ENCODE results near the gene PTPN11.

Gene PTPN11

GRCh38 chr12:112540021-112540420 lies 121.3 kb downstream of the PTPN11 start:
- no peak overlapping the region for H3K4me3 ChIP-seq
- no peak overlapping the region for H3K9ac ChIP-seq
- H3K4me2 ChIP-seq: peak overlapping the region; percentile 10 to 71 (median 56); a peak in 19 of 22 replicates
- no peak for TF ChIP-seq Cebpa-rat (IDR thresholded peaks at IDR 0.05)
- no peaks in the 10 kb centered on the region for H4K20me1 ChIP-seq
- H3K36me3 ChIP-seq: no peaks in the 10 kb centered on the region
- H3K27ac ChIP-seq: no peak overlapping the region
- H3K27me3 ChIP-seq: no peaks in the 10 kb centered on the region
- peaks cover 18 to 31% (median 28%) of the 10 kb centered on the region in 10 experiments for H3K4me1 ChIP-seq
- peaks cover 0 to 10% (median 0%) of the 10 kb centered on the region in 11 experiments; a peak in 3 of 22 replicates for H3K9me3 ChIP-seq (replicated peaks in 1 of 11)

DNA sequence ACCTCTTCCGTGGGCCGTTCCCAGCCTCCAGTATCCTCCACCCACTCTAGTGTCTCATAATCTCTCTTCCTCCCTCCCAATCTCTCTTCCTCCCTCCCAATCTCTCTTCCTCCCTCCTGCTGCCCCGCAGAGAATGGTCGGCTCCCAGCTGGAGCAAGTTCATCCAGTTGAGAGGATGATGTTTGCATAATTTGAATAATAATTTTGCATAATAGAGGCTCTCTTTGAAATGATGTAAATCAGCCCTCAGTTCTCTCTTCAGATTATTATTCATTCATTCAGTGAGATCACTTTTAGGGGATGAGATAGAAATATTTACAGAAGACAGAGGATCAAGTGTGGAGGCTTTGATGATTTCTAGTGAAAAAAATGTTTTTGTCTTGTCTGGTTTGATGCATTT lies 125.0 kb downstream of the PTPN11 start:
- no peak overlapping the region for H3K4me3 ChIP-seq
- H3K36me3 ChIP-seq: no peaks in the 10 kb centered on the region
- H3K27me3 ChIP-seq: no peaks in the 10 kb centered on the region
- H3K27ac ChIP-seq: no peak overlapping the region
- H3K4me2 ChIP-seq: no peak overlapping the region
- H4K20me1 ChIP-seq: no peaks in the 10 kb centered on the region
- H3K9me3 ChIP-seq (replicated peaks in 1 of 11): peaks cover 0 to 10% (median 0%) of the 10 kb centered on the region in 11 experiments; a peak in 3 of 22 replicates
- H3K9ac ChIP-seq: no peak overlapping the region
- H3K4me1 ChIP-seq: peaks cover 8 to 22% (median 14%) of the 10 kb centered on the region in 10 experiments
- no peak for TF ChIP-seq Cebpa-rat (IDR thresholded peaks at IDR 0.05)

- H3K9me3 ChIP-seq (replicated peaks in 1 of 11): peaks cover 0 to 10% (median 0%) of the 10 kb centered on the region in 11 experiments; a peak in 4 of 22 replicates
- H3K4me3 ChIP-seq: no peak overlapping the region
- no peak overlapping the region for H3K9ac ChIP-seq
- no peak for TF ChIP-seq Cebpa-rat (IDR thresholded peaks at IDR 0.05)
- no peaks in the 10 kb centered on the region for H4K20me1 ChIP-seq
- peaks cover 0 to 8% (median 2%) of the 10 kb centered on the region in 10 experiments; a peak in 3 of 20 replicates for H3K4me1 ChIP-seq
- H3K27ac ChIP-seq: no peak overlapping the region
- no peaks in the 10 kb centered on the region for H3K36me3 ChIP-seq
- no peak overlapping the region for H3K4me2 ChIP-seq
- no peaks in the 10 kb centered on the region for H3K27me3 ChIP-seq
These were observed 127.6 kb downstream of the PTPN11 start for GRCh38 chr12:112546339-112546738.

DNA sequence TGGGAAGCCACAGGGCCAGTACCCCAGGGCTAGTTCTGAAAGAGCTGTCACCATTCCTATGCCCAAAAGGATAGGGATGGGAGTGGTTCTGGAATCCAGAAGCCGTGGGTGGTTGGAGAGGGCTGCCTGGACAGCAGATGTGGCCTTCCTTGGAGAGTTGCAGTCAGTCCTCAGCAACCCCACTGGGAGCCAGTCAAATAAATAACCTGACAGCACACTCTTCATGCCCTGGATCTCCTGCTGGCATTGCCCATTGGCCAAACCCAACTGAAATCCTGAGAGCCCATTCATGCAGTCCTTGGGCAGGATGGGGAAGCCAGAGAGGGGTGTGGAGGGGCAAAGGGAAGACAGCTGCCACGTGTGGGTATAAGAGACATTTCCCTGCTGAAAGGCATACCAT lies 128.2 kb downstream of the PTPN11 start:
- H3K36me3 ChIP-seq: no peaks in the 10 kb centered on the region
- TF ChIP-seq Cebpa-rat (IDR thresholded peaks at IDR 0.05): no peak
- H3K4me3 ChIP-seq: no peak overlapping the region
- H4K20me1 ChIP-seq: no peaks in the 10 kb centered on the region
- H3K27me3 ChIP-seq: no peaks in the 10 kb centered on the region
- peaks cover 0 to 4% (median 0%) of the 10 kb centered on the region in 11 experiments; a peak in 2 of 22 replicates for H3K9me3 ChIP-seq (replicated peaks in 1 of 11)
- no peak overlapping the region for H3K9ac ChIP-seq
- no peak overlapping the region for H3K4me2 ChIP-seq
- H3K4me1 ChIP-seq: peaks cover 0 to 8% (median 2%) of the 10 kb centered on the region in 10 experiments; a peak in 3 of 20 replicates
- H3K27ac ChIP-seq: no peak overlapping the region

GRCh38 chr12:112549031-112549430 lies 130.3 kb downstream of the PTPN11 start:
- no peaks in the 10 kb centered on the region for H3K36me3 ChIP-seq
- no peak overlapping the region for H3K4me3 ChIP-seq
- H3K27me3 ChIP-seq: no peaks in the 10 kb centered on the region
- H3K27ac ChIP-seq: no peak overlapping the region
- peaks cover 0 to 5% (median 0%) of the 10 kb centered on the region in 11 experiments; a peak in 1 of 22 replicates for H3K9me3 ChIP-seq (replicated peaks in 1 of 11)
- H3K4me2 ChIP-seq: no peak overlapping the region
- peaks cover 0 to 8% (median 2%) of the 10 kb centered on the region in 10 experiments; a peak in 3 of 20 replicates for H3K4me1 ChIP-seq
- TF ChIP-seq Cebpa-rat (IDR thresholded peaks at IDR 0.05): no peak
- H3K9ac ChIP-seq: no peak overlapping the region
- no peaks in the 10 kb centered on the region for H4K20me1 ChIP-seq

DNA sequence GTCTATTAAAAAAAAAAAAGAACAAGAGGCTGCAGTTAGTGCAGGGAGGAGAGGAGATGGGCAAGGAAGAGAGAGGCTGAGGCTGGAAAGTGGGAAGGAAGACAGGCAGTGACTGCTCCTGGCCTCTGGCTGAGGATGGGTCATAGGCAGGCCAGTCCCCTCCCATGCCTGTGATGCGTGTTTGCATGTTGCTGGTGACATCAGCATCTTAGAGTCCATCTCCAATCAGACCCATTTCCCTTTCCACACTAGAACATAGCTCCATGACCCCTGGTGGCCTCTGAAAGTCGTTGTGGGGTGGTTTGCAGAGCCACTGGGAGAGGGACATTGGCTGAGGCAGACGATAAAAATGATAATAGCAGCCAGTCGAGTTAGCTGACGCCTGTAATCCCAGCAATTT lies 132.9 kb downstream of the PTPN11 start:
- H3K4me2 ChIP-seq: no peak overlapping the region
- H3K36me3 ChIP-seq: no peaks in the 10 kb centered on the region

DNA sequence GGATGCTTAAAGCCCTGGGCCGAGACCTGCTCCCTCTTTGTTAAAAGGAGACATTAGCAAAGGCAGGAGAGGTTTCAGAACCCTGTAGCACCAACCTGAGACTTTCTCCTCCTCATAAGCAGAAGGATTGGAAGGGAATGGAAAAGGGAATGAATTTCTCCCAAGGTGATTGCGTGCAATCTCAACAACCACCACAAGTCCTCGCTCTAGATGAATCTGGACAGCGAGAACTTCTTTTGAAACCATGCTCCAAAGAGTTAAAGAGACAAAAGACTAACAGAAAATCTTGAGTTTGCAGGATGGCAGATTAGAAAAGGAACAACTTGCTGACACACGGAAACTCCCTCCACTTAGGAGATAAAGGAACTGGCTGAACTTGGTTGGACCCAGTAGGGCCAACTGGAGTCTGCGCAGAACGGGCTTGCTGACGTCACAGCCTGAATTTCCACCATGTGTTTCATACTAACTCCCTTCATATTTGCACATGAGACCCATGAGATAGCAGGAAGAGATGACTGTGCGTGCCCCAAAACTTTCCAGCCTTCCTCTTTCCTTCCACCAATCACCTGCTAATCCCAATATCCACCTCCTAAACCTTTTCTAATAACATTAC lies 137.0 kb downstream of the PTPN11 start:
- H3K4me1 ChIP-seq: peaks cover 0 to 6% (median 0%) of the 10 kb centered on the region in 10 experiments; a peak in 3 of 20 replicates
- H3K9ac ChIP-seq: no peak overlapping the region
- H4K20me1 ChIP-seq: no peaks in the 10 kb centered on the region
- H3K27ac ChIP-seq: no peak overlapping the region
- H3K4me2 ChIP-seq: no peak overlapping the region
- H3K36me3 ChIP-seq: no peaks in the 10 kb centered on the region
- TF ChIP-seq Cebpa-rat (IDR thresholded peaks at IDR 0.05): no peak
- no peak overlapping the region for H3K4me3 ChIP-seq
- no peaks in the 10 kb centered on the region for H3K27me3 ChIP-seq
- 0 out of 22 replicates have a peak, but pooled peaks cover 0 to 12% (median 0%) of the 10 kb centered on the region in 11 experiments for H3K9me3 ChIP-seq (replicated peaks in 1 of 11)

More for the DNA sequence above, 132.9 kb downstream of the PTPN11 start:
- H4K20me1 ChIP-seq: no peaks in the 10 kb centered on the region
- H3K9me3 ChIP-seq (replicated peaks in 1 of 11): peaks cover 0 to 5% (median 0%) of the 10 kb centered on the region in 11 experiments; a peak in 1 of 22 replicates
- no peak overlapping the region for H3K4me3 ChIP-seq
- H3K27me3 ChIP-seq: no peaks in the 10 kb centered on the region
- TF ChIP-seq Cebpa-rat (IDR thresholded peaks at IDR 0.05): no peak
- H3K9ac ChIP-seq: no peak overlapping the region
- peaks cover 0 to 8% (median 2%) of the 10 kb centered on the region in 10 experiments; a peak in 3 of 20 replicates for H3K4me1 ChIP-seq
- no peak overlapping the region for H3K27ac ChIP-seq

DNA sequence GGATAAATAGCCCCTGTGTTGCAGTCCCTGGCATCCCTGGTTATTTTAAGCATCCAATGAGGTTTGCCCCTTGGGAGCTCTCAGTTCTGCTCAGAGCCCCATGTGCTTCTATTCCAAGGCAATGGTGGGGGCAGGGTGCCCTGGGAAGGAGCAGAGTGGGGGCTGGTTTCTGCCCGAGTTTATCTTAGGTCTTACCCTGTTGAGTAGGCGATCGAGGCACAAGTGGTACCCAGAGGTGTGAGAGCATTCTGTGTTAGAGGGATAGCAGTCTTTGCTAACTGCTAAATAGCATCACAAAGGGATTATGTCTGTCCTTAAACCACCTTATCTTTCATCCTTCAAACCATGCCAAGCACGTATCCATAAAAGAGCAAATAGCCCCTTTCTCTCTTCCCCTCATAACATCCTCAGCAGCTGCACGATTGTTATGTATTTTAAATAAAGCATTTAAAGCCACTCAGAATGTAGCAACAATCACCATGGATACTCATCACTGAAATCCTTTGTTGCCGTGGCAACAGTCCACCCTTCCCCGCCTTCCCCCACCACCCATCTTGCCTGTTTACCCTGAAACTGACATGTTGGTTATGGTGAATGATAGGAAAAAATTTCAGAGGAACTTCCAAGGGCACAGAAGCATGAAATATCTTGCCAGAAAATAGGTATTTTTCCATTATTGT lies 139.3 kb downstream of the PTPN11 start:
- no peaks in the 10 kb centered on the region for H4K20me1 ChIP-seq
- peaks cover 0 to 6% (median 0%) of the 10 kb centered on the region in 10 experiments; a peak in 3 of 20 replicates for H3K4me1 ChIP-seq
- H3K9me3 ChIP-seq (replicated peaks in 1 of 11): peaks cover 0 to 15% (median 4%) of the 10 kb centered on the region in 11 experiments; a peak in 5 of 22 replicates
- H3K36me3 ChIP-seq: no peaks in the 10 kb centered on the region
- H3K27me3 ChIP-seq: no peaks in the 10 kb centered on the region
- H3K9ac ChIP-seq: no peak overlapping the region
- H3K4me3 ChIP-seq: no peak overlapping the region
- no peak for TF ChIP-seq Cebpa-rat (IDR thresholded peaks at IDR 0.05)
- no peak overlapping the region for H3K27ac ChIP-seq
- H3K4me2 ChIP-seq: peak overlapping the region in 2 of 11 experiments; percentile 4 to 8; a peak in 1 of 22 replicates

Measured in BLaER1 treated with 17β-estradiol and CSF1 and Interleukin-3, amounts not matched to agents 10 nM and 100 nM (cell line).